CD4-positive, alpha-beta memory T cell (primary cell): Measurements from ENCODE around the gene FSIP1. TPM values are rescaled to one million over a fixed set of nuclear protein-coding genes. Genes with fewer than 3 reads are reported as not detected.

Experiments
- CTCF ChIA-PET: fragments of 350-600 bp; sonication (Branson Sonifier 250); formaldehyde crosslinking; loops from one replicate; lab custom pipeline; 2021; ENCODE audit warnings: inconsistent platforms; ENCODE audit not compliant: partially characterized antibody; lab: Charles Lee
- POLR2A ChIA-PET: fragments of 350-600 bp; sonication (Branson Sonifier 250); formaldehyde crosslinking; loops from one replicate; lab custom pipeline; 2021; ENCODE audit not compliant: partially characterized antibody; lab: Charles Lee
- DNase-seq, 5 donors: peaks; one replicate each; pipeline versions ENCODE4 v3.0.0 to v3.0.0-alpha.2; 2020 to 2022; ENCODE audit warnings: mixed read lengths in 1 of 5
- H3K27ac ChIP-seq: one replicate; pipeline ENCODE4 v1.7.0; 2013; ENCODE audit warnings: low read depth, low read length
- H3K27me3 ChIP-seq: 2 replicates; pipeline ENCODE4 v1.7.0; 2013; ENCODE audit warnings: mild to moderate bottlenecking, low read length, moderate library complexity; ENCODE audit not compliant: insufficient read depth
- H3K36me3 ChIP-seq: 2 replicates; pipeline ENCODE4 v1.7.0; 2013; ENCODE audit warnings: mild to moderate bottlenecking, low read length, moderate library complexity; ENCODE audit not compliant: insufficient read depth
- H3K4me1 ChIP-seq: 2 replicates; pipeline ENCODE4 v1.7.0; 2013; ENCODE audit warnings: mild to moderate bottlenecking, low read length, moderate library complexity; ENCODE audit not compliant: insufficient read depth
- H3K4me3 ChIP-seq, 2 donors: one replicate each; pipeline ENCODE4 v1.7.0; 2013; ENCODE audit warnings: low read length in 2 of 2, mild to moderate bottlenecking in 1 of 2
- H3K9me3 ChIP-seq, 2 donors: one replicate each; pipeline ENCODE4 v1.7.0; 2013; ENCODE audit warnings: low read length in 2 of 2, control low read depth in 1 of 2; ENCODE audit not compliant: control insufficient read depth in 1 of 2
- H3K27ac Mint-ChIP-seq, 7 donors: one replicate each; pipeline ENCODE4 v1.8.0; 2020 to 2021; ENCODE audit warnings: mixed read lengths in 7 of 7, mild to moderate bottlenecking in 6 of 7, inconsistent platforms in 3 of 7, moderate library complexity in 3 of 7
- H3K27me3 Mint-ChIP-seq, 2 donors: one replicate each; pipeline ENCODE4 v1.8.0; 2020 to 2021; ENCODE audit warnings: mixed read lengths in 2 of 2
- H3K36me3 Mint-ChIP-seq, 2 donors: one replicate each; pipeline ENCODE4 v1.8.0; 2020 to 2021; ENCODE audit warnings: mixed read lengths in 2 of 2, inconsistent platforms in 1 of 2, mild to moderate bottlenecking in 1 of 2
- H3K4me1 Mint-ChIP-seq, 4 donors: one replicate each; pipeline ENCODE4 v1.8.0; 2020 to 2021; ENCODE audit warnings: mixed read lengths in 4 of 4, mild to moderate bottlenecking in 1 of 4
- H3K4me3 Mint-ChIP-seq, 8 donors: one replicate each; pipeline ENCODE4 v1.8.0; 2020 to 2021; ENCODE audit warnings: mixed read lengths in 8 of 8, mild to moderate bottlenecking in 7 of 8, moderate library complexity in 6 of 8, inconsistent platforms in 3 of 8
- H3K9me3 Mint-ChIP-seq, 8 donors: one replicate each; pipeline ENCODE4 v1.8.0; 2020 to 2021; ENCODE audit warnings: mixed read lengths in 8 of 8, mild to moderate bottlenecking in 5 of 8, inconsistent platforms in 3 of 8, moderate library complexity in 1 of 8
- intact Hi-C: fragments of 100-400 bp; cut with micrococcal nuclease; formaldehyde crosslinking; loops from one replicate; pipeline ENCODE4 v1.15.1; 2023
- polyA plus RNA-seq, 2 donors: library from polyadenylated mRNA; unstranded; fragments of 300-500 nt; fragmentation: Illumina TruSeq; gene quantifications; one replicate each; pipeline ENCODE4 v1.2.3, GENCODE V29; 2021
- total RNA-seq, 2 experiments: library from RNA; stranded (reverse); gene quantifications; one replicate each; pipeline ENCODE4 v1.2.3, GENCODE V29; 2021

FSIP1 gene
- total and polyA plus RNA-seq, 4 experiments from 2014 or later: 0.47 to 1.6 (median 1.1) TPM

GRCh38 chr15:39774688-39775267 is 7.9 kb downstream of the FSIP1 start:
- H3K9me3 Mint-ChIP-seq: no peaks in the 10 kb centered on the region
- Histone ChIP-seq H3K4me3 (no peak overlapping the region), H3K27me3 (no peaks in the 10 kb centered on the region), H3K27ac (no peak overlapping the region), H3K9me3 (no peaks in the 10 kb centered on the region), H3K36me3 (no peaks in the 10 kb centered on the region), H3K4me1 (peaks cover 15% of the 10 kb centered on the region)
- ChIA-PET POLR2A (interaction anchor here (0.8 to 1.7 kb wide), 8 partner anchors 8 to 273 kb away, joined by 3 to 20 read pairs (median 4); partner anchors contain the start of genes FSIP1 and THBS1), CTCF (interaction anchor here (0.7 to 1.6 kb wide), 6 partner anchors 8 to 330 kb away, joined by 3 to 11 read pairs (median 4); partner anchors contain the start of gene FSIP1)
- H3K36me3 Mint-ChIP-seq: no peaks in the 10 kb centered on the region
- peaks cover 0 to 1% of the 10 kb centered on the region in 2 donors for H3K27me3 Mint-ChIP-seq
- H3K4me3 Mint-ChIP-seq: peak overlapping the region; percentile 13 to 77 (median 56)
- peak; percentile 63 to 78 (median 70) for DNase-seq
- peaks cover 9 to 24% (median 14%) of the 10 kb centered on the region in 4 donors for H3K4me1 Mint-ChIP-seq
- peak overlapping the region in 5 of 7 donors; percentile 7 to 85 (median 75) for H3K27ac Mint-ChIP-seq
- intact Hi-C loops: no loop called here

GRCh38 chr15:39770748-39771689 is 11.6 kb downstream of the FSIP1 start:
- Mint-ChIP-seq H3K27me3 (peaks cover 0 to 1% of the 10 kb centered on the region in 2 donors), H3K27ac (peak overlapping the region in 2 of 7 donors; percentile 62 to 84), H3K4me1 (peaks cover 9 to 24% (median 14%) of the 10 kb centered on the region in 4 donors), H3K9me3 (no peaks in the 10 kb centered on the region), H3K4me3 (no peak overlapping the region), H3K36me3 (no peaks in the 10 kb centered on the region)
- Histone ChIP-seq H3K27me3 (no peaks in the 10 kb centered on the region), H3K9me3 (no peaks in the 10 kb centered on the region), H3K27ac (no peak overlapping the region), H3K36me3 (no peaks in the 10 kb centered on the region), H3K4me3 (no peak overlapping the region), H3K4me1 (peaks cover 15% of the 10 kb centered on the region)
- ChIA-PET CTCF (no interaction called here), POLR2A (interaction anchor here (0.7 kb wide), 1 partner anchor 12 kb away, joined by 3 read pairs; the partner anchor contains the start of gene FSIP1)
- DNase-seq: no peak
- intact Hi-C loops: no loop called here

- CTCF ChIA-PET: interaction anchor here (4.8 kb wide), 1 partner anchor 10 kb away, joined by 26 read pairs; no protein-coding TSS in a partner anchor
- no peaks in the 10 kb centered on the region for H3K27me3 Mint-ChIP-seq
- Histone ChIP-seq H3K27me3 (no peaks in the 10 kb centered on the region), H3K4me3 (no peak overlapping the region), H3K9me3 (no peaks in the 10 kb centered on the region), H3K4me1 (no peaks in the 10 kb centered on the region), H3K36me3 (no peaks in the 10 kb centered on the region), H3K27ac (no peak overlapping the region)
- intact Hi-C loops: no loop called here
- no peaks in the 10 kb centered on the region for H3K9me3 Mint-ChIP-seq
- no peak overlapping the region for H3K27ac Mint-ChIP-seq
- POLR2A ChIA-PET: interaction anchor here (0.6 to 0.8 kb wide), 2 partner anchors 9 to 11 kb away, joined by 3 read pairs; no protein-coding TSS in a partner anchor
- no peaks in the 10 kb centered on the region for H3K36me3 Mint-ChIP-seq
- no peak for DNase-seq
- peaks cover 0 to 5% (median 2%) of the 10 kb centered on the region in 4 donors for H3K4me1 Mint-ChIP-seq
- H3K4me3 Mint-ChIP-seq: no peak overlapping the region
Observed at GRCh38 chr15:39767921-39768320, 14.7 kb downstream of the FSIP1 start.

- ChIA-PET CTCF (interaction anchor here (1.6 kb wide), 1 partner anchor 167 kb away, joined by 4 read pairs; no protein-coding TSS in a partner anchor), POLR2A (no interaction called here)
- Histone ChIP-seq H3K9me3 (no peaks in the 10 kb centered on the region), H3K4me1 (no peaks in the 10 kb centered on the region), H3K36me3 (no peaks in the 10 kb centered on the region), H3K27ac (no peak overlapping the region), H3K27me3 (no peaks in the 10 kb centered on the region), H3K4me3 (no peak overlapping the region)
- no peaks in the 10 kb centered on the region for H3K9me3 Mint-ChIP-seq
- H3K4me1 Mint-ChIP-seq: no peaks in the 10 kb centered on the region
- DNase-seq: no peak
- H3K27me3 Mint-ChIP-seq: peaks cover 0 to 3% of the 10 kb centered on the region in 2 donors
- no peaks in the 10 kb centered on the region for H3K36me3 Mint-ChIP-seq
- H3K27ac Mint-ChIP-seq: peak overlapping the region in 1 of 7 donors; percentile 52
- intact Hi-C loops: no loop called here
- H3K4me3 Mint-ChIP-seq: no peak overlapping the region
Observed at GRCh38 chr15:39761006-39761405, 21.6 kb downstream of the FSIP1 start.

DNA sequence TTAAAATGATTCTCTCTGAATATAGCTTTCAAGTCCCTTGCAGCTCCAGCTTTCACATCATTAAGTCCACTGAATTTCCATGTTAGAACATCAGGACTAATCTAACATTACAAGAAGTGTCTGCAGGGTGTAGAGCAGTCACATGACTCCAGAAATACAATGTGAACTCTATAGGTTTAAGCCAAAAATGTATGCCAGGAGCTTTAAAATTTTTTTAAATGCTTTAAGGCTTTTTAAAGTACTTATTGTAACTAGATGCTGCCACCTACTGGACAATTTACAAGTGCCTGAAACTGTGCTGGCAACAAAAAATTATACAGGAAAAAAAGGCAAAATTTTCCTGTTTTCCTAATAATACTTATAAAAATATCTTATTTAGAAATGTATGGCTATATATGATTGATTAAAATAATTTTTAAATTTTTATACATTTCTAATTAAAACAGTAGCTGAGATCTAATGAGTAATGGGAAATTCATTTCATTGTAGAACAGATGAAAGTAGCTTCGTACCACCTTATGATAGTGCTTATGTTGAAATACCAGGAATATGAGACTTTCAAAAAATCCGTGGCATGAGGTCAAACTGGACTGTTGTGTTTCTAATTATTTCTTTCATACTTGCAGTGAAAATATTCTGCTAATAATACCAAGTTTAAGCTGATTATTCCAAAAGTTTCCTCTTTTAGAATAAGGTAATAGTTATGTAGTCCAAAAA is 25.7 kb downstream of the FSIP1 start:
- intact Hi-C loops: loop anchor here (1.0 to 10.0 kb wide), 7 partner anchors 71 to 1312 kb away; no protein-coding TSS in a partner anchor
- Histone ChIP-seq H3K36me3 (no peaks in the 10 kb centered on the region), H3K27ac (no peak overlapping the region), H3K9me3 (no peaks in the 10 kb centered on the region), H3K4me3 (no peak overlapping the region), H3K27me3 (no peaks in the 10 kb centered on the region), H3K4me1 (no peaks in the 10 kb centered on the region)
- ChIA-PET CTCF (interaction anchor here (0.6 to 8.1 kb wide), 52 partner anchors 8 to 1316 kb away, joined by 3 to 132 read pairs (median 6); partner anchors contain the start of gene THBS1), POLR2A (interaction anchor here (0.8 to 3.4 kb wide), 10 partner anchors 11 to 176 kb away, joined by 3 to 21 read pairs (median 4); partner anchors contain the start of gene THBS1)
- H3K4me3 Mint-ChIP-seq: no peak overlapping the region
- peak in 4 of 5 donors; percentile 50 to 56 (median 54) for DNase-seq
- H3K9me3 Mint-ChIP-seq: no peaks in the 10 kb centered on the region
- no peaks in the 10 kb centered on the region for H3K4me1 Mint-ChIP-seq
- H3K36me3 Mint-ChIP-seq: no peaks in the 10 kb centered on the region
- H3K27me3 Mint-ChIP-seq: peaks cover 0 to 3% of the 10 kb centered on the region in 2 donors
- no peak overlapping the region for H3K27ac Mint-ChIP-seq

GRCh38 chr15:39752991-39753390 is 29.6 kb downstream of the FSIP1 start:
- intact Hi-C loops: loop anchor here (10.0 kb wide), 2 partner anchors 1278 to 1308 kb away; no protein-coding TSS in a partner anchor
- Histone ChIP-seq H3K27me3 (no peaks in the 10 kb centered on the region), H3K27ac (no peak overlapping the region), H3K36me3 (no peaks in the 10 kb centered on the region), H3K4me1 (no peaks in the 10 kb centered on the region), H3K4me3 (no peak overlapping the region), H3K9me3 (no peaks in the 10 kb centered on the region)
- H3K27me3 Mint-ChIP-seq: peaks cover 0 to 8% of the 10 kb centered on the region in 2 donors
- H3K27ac Mint-ChIP-seq: no peak overlapping the region
- ChIA-PET CTCF (interaction anchor here (1.1 to 8.1 kb wide), 4 partner anchors 12 to 171 kb away, joined by 4 to 132 read pairs (median 48); partner anchors contain the start of gene THBS1), POLR2A (no interaction called here)
- no peaks in the 10 kb centered on the region for H3K9me3 Mint-ChIP-seq
- no peaks in the 10 kb centered on the region for H3K36me3 Mint-ChIP-seq
- H3K4me3 Mint-ChIP-seq: no peak overlapping the region
- no peak for DNase-seq
- H3K4me1 Mint-ChIP-seq: no peaks in the 10 kb centered on the region
